GM12872 (cell line): Measurements from ENCODE around the gene UBE2O.

ENCODE experiments used
- TF ChIP-seq, protein P1 (sequence below): IDR thresholded peaks from 3 replicates; pipeline ENCODE4 v1.5.1; 2011; ENCODE audit warnings: low read depth, mild to moderate bottlenecking, low read length, moderate library complexity; ENCODE audit not compliant: insufficient read depth

The UBE2O gene

DNA sequence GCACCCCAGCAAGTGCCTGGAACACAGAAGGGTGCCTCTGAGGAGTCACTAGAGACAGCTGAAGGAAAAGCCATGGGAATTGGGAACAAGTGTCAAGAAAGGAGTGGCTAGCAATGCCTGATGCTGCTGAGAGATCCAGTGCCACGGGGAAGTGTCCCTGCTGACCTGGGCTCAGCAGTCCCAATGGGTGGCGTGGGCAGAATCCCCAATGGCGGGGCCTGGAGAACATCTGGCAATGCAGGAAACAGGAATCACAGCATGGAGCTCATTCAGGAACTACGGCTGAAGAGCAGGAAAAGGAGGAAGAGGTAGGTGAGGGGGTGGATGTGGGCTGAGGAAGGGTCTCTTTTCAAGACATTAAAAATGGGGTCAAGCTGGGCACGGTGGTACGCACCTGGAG is 30.1 kb downstream of the UBE2O start:
- TF ChIP-seq, protein P1, sequence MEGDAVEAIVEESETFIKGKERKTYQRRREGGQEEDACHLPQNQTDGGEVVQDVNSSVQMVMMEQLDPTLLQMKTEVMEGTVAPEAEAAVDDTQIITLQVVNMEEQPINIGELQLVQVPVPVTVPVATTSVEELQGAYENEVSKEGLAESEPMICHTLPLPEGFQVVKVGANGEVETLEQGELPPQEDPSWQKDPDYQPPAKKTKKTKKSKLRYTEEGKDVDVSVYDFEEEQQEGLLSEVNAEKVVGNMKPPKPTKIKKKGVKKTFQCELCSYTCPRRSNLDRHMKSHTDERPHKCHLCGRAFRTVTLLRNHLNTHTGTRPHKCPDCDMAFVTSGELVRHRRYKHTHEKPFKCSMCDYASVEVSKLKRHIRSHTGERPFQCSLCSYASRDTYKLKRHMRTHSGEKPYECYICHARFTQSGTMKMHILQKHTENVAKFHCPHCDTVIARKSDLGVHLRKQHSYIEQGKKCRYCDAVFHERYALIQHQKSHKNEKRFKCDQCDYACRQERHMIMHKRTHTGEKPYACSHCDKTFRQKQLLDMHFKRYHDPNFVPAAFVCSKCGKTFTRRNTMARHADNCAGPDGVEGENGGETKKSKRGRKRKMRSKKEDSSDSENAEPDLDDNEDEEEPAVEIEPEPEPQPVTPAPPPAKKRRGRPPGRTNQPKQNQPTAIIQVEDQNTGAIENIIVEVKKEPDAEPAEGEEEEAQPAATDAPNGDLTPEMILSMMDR = no peak

DNA sequence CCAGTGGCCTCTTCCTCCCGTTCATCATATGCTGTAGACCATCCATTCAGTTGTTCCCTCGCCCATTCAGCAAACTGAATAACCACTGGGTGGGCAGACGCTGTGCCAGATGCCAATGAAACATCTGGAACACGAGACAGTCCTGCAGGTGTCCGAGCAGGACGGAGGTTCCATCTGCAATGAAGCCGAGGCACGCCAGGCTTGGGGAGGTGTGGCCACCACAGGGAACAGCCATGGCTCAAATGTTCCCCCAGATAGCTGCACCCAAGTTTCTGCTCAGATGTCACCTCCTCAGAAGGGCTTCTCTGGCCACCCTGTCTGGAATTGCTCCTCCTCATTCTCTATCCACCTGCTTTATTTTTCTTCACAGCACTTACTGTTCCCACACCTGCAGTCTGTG is 30.5 kb downstream of the UBE2O start:
- TF ChIP-seq, protein P1 = no peak

DNA sequence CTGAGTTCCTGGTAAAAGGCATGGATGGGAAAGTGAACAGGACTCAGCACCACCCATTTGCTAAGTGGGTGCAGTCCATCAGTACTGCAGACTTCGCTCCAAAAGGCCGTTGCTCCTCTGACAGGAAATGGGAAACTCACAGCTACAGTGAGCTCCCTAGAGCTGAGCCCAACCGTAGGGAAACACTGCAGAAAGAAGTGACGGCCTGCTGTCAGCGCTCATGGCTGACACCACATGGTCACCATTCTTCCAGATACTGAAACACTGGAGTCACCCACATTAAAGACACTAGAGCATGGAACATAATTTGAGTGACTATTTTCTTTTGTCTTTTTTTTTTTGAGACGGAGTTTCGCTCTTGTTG is 31.9 kb downstream of the UBE2O start:
- TF ChIP-seq, protein P1 = no peak

DNA sequence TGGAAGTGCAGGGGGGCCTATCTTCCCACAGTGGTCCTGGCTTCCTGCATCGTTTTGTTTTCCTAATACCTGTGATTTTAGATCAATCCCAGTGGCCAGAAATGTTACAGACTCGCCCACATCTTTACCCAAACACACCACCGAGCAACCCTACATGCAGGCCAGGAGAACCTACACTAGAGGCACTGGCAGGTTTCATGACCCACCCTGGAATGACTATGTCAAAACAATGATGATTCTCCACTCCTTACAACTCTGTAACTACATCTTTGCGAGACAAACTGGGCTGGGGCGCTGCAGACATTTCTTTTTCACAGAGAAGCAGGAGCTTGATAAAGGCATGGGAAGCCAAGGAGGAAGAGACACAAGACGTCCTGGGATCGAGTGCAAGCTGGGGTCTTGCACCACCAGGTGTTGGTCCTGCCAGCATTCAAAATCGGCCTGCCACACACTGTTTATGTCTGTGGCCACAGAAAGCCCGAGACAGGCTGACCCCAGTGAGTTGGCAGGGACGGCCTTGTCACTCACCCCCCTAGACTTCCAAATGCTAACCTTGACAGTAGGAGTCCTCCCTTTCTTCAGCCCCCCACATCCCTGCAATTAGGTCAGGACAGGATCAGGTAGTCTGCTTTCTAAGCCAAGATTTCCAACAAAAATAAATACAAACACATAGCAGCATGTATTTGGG is 32.5 kb downstream of the UBE2O start:
- TF ChIP-seq, protein P1 = no peak

DNA sequence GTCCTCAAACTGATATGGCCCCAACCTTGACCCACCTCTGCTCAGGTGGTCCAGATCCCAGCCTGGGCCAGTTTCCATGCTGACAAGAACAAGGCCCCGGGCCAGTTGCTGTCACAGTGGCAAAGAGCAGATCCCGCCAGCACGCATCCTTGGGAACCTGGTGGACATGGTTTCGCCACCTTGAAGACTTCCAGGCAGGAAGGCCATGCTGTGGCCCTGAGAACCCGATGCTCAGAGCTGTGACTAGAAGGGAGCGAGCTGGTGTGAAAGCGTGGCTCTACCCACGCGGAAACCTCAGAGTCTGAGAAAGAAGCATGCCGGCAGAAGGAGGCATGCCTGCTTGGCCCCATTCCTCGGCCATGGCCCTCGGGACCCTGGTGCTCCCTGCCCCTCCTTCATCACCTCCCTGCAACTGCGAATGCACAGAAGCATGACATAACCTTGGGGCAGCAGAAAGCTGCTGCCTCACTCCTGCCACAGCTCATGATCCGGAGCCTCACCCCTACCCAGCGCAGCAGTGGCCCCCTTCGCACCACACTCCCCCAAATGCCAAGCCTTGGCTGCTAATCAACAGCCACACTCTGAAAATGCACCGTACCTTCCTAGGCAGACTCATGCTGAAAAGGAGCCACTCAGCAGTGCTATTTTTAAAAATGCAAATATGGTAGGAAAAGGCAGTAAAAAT is 33.2 kb downstream of the UBE2O start:
- TF ChIP-seq, protein P1 = no peak

DNA sequence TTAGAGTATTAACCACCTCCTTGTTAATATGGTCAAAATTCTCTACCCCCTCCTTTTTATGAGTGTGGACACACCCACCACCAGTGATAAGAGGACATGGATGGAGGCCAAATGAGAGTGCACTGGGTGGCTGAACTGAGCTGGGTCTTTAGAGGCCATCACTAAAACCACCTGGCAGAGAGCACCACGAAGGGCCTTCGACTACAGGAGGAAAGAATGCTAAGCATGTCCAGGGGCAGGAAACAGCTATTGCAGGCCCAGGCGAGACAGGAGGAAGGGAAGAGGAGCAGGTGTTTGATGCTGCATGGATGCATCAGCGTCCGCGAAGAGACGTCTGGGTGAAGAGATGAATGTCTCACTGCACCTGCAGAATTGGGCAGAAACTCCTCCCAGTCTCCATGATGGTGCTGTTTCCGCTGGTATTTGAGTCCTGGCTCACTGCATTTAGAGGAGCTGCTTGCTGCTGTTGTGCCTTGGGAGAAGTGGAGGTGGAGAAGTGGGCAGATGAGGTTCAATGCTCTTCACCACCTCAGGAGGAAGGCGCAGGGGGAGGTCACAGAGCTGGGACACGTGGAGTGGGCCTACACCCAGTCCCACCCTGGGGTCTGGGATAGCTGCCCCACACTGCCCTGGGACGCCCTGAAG is 35.3 kb downstream of the UBE2O start:
- TF ChIP-seq, protein P1 = no peak

DNA sequence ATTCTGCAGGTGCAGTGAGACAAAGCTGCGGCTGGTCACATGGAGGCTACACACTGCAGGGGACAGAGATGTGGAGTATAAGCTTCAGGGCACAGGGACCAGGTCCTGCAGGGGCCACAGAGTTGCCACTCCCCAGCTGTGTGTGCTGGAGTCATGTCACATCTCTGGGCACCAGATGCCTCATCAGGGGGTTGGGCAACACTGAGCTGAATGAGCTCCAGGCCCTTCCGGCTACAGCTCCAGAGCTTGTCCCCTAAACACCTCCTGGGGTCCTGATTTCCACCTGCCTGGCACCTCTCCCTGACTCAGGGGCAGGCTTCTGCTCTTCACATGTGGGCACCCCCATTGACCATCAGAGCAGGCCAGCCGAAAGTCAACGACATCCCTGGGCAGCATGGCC is 36.1 kb downstream of the UBE2O start:
- TF ChIP-seq, protein P1 = no peak
